ENCODE results near the gene CTNNBL1.

GRCh38 chr20:37673444-37673843, 20.4 kb upstream of the CTNNBL1 start:
- TF ChIP-seq POLR2A (IDR thresholded peaks at IDR 0.05), result no peak
- TF ChIP-seq, protein P1, sequence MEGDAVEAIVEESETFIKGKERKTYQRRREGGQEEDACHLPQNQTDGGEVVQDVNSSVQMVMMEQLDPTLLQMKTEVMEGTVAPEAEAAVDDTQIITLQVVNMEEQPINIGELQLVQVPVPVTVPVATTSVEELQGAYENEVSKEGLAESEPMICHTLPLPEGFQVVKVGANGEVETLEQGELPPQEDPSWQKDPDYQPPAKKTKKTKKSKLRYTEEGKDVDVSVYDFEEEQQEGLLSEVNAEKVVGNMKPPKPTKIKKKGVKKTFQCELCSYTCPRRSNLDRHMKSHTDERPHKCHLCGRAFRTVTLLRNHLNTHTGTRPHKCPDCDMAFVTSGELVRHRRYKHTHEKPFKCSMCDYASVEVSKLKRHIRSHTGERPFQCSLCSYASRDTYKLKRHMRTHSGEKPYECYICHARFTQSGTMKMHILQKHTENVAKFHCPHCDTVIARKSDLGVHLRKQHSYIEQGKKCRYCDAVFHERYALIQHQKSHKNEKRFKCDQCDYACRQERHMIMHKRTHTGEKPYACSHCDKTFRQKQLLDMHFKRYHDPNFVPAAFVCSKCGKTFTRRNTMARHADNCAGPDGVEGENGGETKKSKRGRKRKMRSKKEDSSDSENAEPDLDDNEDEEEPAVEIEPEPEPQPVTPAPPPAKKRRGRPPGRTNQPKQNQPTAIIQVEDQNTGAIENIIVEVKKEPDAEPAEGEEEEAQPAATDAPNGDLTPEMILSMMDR (IDR thresholded peaks at IDR 0.05), result no peak
